Measurements from ENCODE around the gene CLOCK.

- no peak for TF ChIP-seq CTCF (IDR thresholded peaks at IDR 0.05)
- TF ChIP-seq POLR2A (IDR thresholded peaks at IDR 0.05) = no peak
These were observed 108.4 kb downstream of the CLOCK start for GRCh38 chr4:55438314-55438713.
